Midbrain (tissue), 1 donor: ENCODE measurements around the gene AGPAT4.

Experiments used
- DNase-seq: peaks from one replicate; lab custom pipeline; 2025; lab: John Stamatoyannopoulos, UW

Gene AGPAT4

DNA sequence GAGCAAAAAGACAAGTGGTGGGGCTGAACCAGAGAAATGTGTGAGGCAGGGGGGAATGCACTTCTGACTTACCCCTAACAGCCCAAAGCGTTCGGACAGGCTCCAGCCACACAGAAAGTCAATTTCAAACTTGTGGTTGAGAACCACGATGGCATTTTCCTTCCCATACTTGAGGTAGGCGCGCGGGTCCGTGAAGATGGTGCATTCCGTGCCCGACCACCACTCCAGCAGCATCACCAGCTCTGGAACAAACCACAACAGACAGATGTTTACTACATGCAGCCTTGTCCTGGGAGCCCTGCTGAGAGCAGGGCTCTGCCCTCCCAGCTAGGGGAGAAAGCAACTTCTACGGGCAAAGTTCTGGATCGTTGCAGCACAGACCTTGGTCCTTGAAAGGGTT lies 107.7 kb downstream of the AGPAT4 start:
- DNase-seq = no peak

DNA sequence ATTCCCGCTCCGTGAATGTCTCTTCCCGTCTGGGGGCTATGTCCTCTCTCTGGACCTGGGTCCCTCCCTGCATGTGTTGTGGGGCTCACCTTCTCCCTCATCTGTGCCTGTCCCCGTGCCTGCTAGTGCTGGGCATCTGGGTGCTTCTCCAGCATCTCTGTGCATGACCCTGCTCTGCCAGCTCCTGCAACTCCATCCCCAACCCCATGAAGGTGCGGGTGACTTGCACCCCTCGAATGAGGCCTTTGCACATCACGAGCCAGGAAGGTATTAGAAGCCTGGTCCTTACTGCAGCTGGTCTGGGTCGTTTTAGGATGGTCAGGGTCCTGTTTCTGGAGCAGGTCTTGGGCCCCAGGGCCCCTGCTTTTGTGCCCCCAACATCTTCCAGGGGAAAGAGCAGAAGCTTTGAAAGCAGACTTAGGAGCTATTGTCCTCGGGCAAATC lies 109.7 kb downstream of the AGPAT4 start:
- no peak for DNase-seq

DNA sequence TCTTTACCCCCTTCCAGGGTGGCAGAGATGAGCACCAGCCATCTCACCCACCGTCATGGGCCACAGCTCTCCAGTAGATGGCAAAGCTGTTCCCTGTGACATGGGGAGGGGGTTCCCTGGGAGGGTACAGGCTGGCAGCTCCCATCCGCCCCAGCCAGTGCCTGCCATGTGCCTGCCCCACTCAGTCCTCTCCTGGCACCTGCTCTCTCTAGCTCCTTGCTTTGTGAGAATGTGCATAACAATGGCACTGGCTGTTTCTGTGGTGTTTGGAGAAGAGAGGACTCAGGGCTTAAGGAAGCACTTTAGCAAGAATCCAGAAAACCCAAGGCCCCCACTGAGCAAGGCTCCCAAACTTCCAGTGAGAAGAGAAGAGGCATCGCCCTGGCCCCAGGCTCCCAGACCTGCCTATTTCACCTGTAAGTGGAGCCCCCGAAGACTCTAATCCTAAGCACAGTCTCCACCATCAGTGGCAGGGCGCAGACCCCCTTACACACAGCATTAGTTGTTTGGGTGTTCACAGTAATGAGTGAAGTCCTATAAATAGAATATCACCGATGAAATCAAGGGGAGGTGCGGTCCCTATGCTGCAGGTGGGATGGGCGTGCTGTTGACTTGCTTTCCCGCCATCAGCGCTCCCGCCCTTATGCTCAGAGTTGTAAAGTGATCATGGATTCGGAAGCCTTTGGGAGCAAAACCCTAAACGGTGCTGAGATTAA lies 110.2 kb downstream of the AGPAT4 start:
- DNase-seq = no peak

DNA sequence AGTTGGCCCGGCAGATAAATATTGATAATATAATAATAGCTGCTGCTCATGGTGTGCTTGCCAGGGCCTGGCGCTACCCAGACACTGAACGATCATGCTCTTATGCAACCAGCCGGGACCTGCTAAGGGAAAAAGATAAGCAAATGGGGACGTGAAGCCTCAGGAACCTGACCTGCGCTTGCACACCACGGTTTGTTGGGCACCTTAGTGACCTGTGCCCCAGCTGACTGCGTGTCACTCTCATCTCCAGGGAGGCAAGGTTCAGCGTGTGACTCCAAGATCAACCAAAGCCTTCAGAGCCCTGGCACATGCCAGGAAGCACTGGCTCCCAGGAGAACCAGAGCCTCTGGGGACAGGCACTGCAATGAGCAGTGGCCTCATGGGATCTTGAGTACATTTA lies 111.1 kb downstream of the AGPAT4 start:
- DNase-seq = no peak

DNA sequence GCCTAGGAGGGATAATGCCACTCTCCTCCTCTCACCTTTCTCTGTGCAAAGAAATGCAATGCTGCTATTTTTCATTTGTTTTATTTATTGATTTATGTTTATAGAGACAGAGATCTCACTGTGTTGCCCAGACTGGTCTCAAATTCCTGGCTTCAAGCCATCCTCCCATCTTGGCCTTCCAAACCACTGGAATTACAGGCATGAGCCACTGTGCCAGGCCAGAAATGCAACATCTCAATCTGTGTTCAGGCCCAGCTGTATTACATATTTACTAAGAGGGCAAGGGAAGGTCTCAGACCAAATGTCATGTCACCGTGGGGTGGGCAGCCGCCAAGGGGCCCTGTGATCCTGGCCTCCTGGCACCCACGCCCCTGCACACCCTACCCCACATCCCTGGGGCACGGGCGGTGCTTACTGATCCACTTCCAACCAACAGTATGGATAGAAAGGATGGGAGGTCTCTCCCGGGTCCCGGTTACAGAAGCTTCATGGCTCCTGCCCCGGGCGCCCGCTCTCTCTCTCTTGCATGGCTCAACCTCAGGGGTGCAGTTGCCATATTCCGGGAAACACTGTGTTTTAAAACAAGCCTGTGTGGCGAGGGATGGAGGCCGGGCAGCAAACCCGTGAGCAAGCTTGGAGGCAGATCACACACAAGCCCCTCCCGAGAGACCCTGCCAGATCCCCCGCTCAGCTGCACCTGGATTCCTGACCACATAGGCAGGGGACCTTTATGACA lies 111.8 kb downstream of the AGPAT4 start:
- no peak for DNase-seq

DNA sequence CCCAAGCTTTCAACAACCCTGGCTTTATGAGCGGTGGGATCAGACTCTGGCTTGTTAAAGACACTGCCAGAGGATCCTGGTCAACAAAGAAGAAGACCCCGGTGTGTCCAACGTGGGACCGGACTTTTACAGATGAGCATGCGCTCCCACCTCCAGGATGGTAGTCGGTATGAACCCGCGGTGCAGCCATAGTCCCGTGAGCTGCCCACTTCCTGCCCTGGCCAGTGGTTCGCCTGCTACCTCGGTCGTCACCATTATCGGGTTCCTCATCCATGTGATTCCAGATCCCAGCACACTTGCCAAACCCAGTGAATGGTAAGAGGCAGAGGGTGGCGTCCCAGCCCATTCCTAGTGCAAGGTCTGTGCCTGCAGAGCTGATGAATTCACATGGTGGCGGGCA lies 112.7 kb downstream of the AGPAT4 start:
- no peak for DNase-seq

DNA sequence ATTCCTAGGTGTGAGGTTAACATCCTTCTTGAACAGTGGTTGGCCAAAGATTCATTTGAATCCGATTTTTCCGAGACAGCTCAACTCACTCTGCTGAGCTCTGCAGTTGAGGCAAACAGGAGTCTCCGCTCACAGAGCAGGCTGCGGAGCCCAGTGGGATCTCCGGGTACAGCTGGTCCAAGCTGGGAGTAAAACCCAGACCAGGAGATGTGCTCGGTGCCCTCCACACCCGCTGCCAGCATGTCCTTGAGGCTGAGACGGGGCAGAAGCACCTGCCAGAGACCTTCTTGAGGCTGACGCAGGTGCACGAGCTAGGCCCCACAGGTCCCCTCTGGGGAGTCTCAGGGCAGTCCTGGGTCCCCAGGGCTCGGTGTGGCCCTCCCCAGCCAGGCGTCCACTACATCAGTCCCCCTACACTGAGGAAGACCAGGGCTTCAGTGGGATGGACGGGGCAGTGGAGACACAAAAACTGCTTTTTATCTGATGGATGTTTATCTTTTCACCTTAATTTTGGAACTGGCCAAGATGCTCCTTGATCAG lies 119.0 kb downstream of the AGPAT4 start:
- no peak for DNase-seq

DNA sequence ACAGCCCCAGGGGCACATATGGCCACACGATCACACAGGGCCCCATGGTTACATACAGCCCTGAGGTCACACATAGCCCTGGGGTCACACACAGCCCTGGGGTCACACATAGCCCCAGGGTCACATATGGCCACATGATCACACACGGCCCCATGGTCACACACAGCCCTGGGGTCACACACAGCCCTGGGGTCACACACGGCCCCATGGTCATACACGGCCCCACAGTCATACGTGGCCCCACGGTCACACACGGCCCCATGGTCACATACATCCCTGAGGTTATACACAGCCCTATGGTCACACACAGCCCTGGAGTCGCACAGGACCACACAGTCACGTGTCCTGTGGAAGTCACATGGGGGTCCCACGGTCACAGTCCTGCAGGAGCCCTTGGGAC lies 120.1 kb downstream of the AGPAT4 start:
- no peak for DNase-seq

DNA sequence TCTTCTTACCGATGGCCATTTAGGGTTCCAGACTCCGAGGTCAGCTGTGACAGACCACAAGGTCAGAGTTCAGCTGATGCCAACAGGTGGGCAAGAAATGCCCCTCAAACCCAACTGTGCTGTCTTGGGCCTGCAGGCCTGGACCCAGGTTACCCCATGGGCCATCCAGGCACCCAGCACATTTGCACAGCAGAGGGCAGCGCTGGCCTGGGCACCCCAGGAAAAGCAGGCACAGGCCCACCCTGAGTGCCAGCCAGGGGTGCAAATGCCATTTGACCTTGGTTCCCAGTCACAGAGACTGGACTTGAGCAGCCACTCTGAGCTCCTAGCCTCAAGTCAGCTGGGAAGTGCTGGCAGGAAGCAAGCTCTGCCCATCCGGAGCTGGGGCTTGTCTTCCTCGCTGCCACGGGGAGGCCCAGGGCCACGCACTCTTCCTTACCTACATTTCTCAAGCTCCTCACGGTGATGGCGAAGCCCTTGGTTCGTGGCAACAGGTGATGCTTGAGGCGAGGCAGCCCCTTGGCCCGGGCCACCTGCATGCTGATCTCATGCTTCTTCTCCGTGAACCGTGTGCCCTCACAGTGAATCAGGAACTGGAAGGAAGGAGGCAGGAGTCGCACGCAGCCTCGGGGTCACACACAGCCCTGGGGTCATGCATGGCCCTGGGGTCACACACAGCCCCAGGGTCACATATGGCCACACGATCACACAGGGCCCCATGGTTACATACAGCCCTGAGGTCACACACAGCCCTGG lies 120.8 kb downstream of the AGPAT4 start:
- DNase-seq = no peak

DNA sequence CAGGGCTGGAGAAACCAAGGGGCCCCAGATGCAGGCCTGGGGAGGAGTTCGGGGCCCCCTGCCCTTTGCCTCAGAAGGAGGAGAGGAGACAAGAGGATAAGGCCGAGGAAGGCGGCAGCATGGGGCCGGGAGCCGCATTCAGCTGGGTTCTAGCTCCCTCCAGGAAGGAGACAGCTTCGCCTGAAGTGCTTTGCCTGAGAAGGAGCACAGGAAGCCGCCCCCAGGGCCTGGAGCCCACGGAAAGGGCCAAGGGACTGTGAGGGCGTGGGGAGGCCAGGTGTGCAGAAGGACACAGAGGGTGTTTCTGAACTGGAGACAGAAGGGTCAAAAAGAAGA lies 121.4 kb downstream of the AGPAT4 start:
- no peak for DNase-seq

DNA sequence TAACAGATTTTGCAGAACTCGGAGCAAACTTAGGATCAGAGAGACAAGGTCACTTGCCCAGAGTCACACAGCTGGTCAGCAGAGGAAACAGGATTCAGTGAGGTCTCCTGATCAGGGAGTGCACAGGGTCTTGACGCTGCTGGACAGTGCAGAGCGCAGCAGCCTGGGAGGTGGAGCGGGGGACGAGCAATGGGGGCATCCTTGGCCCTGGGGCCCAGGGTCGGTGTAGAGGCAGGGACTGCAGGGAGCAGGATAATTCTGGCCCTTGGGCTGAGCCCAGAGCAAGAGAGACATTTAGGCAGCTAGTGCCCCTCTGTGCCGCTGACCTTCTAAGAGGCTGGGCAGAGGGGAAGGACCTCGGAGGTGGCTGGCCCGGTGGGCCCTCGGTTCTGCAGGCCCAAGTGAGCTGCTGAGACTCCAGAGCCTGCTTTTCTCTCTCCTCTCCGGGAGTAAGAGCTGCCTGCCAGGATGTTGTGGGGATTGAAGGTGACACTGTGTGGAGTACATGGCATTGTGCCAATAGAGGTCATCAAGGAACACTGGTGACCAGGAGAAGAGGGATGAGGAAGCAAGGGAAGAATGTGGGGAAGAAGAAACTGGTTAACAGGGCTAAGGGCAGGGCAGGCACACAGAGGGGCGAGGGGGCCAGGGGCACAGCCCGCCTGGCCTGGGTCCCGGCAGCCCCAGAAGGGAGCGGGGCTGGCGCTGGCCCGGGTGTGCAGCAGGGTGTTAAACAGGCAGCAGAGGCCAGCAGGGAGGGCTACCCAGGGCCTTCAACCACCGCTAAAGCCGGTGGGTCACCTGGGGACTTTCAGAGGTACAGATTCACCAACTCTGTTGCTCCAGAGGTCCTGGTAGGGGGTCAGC lies 122.0 kb downstream of the AGPAT4 start:
- no peak for DNase-seq

DNA sequence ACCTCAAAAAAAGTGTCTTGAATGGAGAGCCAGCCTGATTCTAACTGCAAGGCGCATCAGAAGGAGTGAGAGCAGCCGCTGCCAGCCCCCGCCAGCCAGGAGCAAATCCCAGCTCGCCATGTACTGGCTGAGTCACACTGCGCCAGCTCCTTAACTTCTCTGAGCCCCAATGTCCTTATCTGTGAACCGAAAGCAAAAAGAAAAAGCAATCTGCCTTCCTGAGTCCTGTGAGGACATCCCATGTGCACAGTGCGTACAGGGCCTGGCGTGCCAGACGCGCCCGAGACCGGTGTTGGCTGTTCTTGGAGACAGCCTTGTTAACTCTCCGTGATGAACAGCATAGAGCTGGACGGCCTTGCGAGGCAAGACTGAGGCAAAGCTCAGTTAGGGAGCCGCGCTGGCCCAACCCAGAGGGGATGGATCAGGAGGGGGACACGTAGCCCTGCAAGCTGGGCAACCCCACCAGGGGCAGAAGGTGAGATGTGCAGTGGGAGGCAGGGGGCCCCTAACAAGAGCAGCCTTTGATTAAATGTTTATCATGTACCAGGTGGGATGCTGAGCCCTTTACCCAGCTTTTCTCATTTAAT lies 122.7 kb downstream of the AGPAT4 start:
- DNase-seq = no peak

DNA sequence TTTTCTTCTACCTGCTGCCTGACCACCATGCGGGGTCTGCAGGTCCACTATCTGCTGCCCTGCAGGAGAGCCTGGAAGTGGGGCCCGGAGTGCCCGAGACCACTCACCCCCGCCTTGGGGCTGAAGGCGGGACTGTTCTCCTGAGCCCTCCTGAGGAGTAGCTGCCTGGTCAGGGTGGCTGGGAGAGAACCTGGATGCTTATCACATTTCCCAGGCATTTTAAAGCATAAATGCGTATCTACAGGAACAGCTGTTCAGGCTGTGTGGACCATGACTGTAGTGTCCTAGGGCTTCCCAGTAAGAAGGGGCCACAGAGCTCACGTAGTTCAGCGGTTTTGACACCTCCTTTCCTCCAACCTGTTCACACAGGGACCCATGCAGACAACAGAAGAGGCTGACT lies 123.3 kb downstream of the AGPAT4 start:
- DNase-seq = no peak

DNA sequence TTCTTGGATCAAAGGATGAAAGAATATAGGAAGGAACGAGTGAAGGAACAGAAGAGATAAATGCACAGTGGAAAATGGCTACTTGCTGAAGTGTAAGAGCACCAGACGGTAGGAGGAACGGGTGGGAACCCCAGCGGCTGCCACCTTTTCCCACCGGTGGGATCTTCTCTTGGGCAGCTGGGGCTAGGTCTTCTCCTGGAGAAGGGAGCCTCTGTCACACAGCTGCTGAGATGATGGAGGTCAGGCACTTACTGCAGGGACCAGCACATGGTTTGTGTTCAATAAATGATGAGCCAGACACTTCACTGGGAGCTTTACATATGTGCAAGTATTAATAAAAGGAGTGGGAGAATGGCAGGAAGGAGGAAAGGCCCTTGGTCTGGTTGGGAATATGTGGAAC lies 123.7 kb downstream of the AGPAT4 start:
- DNase-seq = no peak

DNA sequence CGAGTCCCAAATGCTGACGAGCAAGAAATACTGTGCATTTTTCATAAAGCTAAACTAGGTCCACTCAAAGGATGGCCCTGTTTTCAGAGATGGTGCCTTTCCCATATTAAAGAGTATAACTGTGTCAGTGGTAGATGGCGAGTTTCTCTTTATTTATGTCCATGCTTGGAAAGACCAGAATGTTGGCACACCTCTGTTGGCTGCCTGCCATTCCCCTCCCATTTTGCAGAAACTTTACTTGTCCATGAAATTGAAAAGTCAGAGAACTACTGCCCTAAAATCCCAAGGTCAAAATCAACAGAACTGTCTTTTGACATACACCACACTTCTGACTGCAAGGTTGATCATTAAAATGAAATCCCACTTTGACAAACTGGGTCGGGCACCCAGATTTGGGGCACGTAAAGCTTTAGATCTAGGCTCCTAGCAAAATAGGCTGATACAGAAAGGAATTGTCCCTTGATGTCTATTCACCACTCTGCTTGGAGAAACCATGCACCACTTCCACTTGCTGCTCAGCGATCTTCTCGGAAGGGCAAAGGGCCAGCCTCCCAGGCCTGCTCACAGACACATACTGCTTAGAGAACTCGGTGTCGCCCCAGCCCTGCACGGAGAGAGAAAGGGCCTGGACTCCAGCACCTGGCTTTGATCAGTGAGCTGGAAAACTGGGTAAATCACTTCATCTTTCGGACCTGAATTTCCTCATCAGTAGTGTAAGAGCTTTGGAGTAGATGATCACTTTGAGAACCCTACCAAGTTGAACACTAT lies 130.0 kb downstream of the AGPAT4 start:
- no peak for DNase-seq

DNA sequence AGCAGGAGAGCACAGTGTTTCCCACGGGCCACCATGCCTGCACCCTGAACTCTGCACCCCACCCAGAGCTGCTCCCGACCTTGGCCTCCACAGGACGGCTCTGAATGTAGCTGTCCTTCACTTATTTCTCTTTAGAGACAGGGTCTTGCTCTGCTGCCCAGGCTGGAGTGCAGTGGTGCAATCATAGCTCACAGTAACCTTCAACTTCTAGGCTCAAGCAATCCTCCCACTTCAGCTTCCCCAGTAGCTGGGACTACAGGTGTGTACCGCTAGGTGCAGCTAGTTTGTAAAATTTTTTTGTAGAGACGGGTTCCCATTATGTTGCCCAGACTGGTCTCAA lies 130.9 kb downstream of the AGPAT4 start:
- no peak for DNase-seq

DNA sequence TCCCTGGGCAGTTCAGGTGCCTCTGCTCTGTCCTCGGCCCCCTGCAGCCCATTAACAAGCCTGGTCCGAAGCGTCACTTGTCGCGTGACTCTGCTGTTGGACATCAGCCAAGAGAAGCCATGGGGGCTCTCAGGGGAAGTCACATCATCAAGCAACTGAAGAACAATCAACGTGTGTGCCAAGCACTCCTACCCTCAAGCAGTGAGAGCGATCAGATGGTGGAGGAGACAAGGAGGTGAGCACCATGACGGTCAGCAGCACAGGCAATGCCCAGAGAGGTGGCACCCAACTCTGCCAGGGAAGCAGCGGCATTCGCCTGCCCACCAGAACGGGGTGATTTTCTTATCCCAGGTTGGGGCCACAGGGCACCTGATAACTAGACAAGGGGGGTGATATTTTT lies 132.7 kb downstream of the AGPAT4 start:
- DNase-seq = no peak

DNA sequence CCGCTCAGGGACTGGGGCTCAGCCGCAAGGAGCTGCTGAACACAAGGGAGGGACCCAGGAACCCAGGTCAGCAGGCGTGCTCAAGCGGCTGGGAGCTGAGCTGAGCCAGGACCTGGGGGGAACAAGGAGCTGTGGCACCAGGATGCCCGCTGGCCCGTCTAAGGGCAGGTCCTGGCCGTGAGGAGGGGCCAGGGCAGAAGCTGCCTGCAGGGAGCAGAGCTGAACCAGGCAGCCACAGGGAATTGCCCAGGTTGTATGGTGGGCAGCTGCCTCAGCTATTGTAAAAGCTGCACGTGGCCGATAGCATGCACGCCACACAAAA lies 133.3 kb downstream of the AGPAT4 start:
- DNase-seq = no peak

DNA sequence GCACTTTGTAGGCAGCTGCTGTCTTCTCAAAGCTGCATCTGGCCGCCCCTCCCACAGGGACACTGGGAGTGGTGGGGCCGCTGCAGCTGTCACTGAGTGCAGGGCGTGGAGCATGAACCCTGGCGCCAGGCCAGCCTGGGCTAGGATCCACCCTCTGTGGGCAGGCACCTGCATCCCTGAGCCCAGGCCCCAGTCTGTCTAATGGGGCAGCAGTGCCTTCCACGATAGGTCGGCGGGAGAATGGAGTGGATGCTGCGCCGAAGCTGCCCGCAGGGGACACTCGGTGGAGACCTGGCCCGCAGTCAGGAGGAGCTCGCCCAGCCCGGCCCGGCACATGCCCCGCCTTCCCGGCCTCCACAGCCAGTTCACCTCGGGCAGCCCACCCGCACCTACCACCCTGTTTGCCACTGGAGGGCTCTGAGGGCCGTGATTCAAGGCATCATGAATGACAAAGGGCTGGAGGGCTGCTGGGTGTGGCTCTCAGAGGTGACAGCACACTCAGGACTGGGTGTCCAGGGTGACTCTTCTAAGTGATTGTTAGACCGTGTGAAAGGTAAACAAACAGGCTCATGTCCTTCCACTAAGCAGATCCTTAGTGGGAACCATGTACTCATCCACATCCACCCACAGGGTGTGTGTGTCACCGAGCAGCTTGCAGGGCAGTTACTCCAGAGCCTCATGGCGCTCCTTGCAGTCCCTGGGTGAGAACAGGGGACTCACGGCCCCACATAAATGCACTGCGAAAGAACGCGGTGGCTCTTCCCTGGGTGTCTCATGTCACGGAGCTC lies 133.9 kb downstream of the AGPAT4 start:
- no peak for DNase-seq

DNA sequence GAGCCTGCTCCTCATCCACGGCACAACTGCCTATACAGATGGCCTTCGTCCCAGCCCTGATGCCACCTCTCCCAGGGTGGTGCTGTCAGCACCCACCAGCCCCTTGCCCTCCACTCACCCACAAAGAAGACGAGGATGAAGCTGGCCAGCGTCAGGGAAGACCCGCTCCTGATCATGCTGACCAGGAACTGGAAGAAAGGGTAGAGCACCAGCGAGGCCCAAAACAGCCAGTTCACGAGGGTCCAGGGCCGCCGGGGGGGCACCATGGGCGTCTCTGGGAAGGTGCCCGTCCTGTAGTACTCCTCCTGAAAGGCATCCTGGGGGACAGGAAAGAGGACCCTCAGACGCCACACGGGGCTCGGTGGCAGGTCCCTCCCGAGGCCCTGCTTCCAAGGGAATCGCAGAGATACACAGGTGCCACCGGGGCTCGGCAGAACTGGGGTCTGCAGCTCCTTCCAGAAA lies 134.5 kb downstream of the AGPAT4 start:
- no peak for DNase-seq
